ENCODE data around the gene BEND5.
A peak's percentile ranks its signal among the peaks of the same experiment; 100 is the strongest.

BEND5 gene

GRCh38 chr1:48775831-48776392 is 779 bp downstream of the BEND5 start:
- DNase-seq (ENCODE audit: low read depth, low spot score), result no peak

DNA sequence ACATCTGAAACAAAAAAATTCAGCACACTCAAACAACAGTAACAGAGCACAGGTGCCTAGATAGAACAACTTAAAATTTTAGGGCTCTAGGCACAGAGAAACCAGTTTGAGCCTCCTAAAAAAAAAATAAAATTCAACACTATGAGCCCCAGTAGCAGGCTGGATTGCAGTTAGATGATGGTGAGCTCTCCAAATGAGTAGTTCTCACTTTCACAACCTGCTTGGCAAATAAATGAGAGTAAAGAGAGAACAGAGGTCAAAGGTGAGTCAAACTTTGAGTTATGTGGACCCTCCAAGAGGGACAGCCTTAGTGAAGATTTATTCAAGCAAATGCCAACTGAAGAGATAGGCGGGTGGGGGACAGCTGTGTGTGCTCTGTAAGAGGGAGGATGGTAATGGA is 3.6 kb downstream of the BEND5 start:
- Histone ChIP-seq H3K9me3 (ENCODE audit: low read depth, low read length) (no peaks in the 10 kb centered on the region), H3K27ac (no peak overlapping the region)

More at GRCh38 chr1:48775831-48776392, 779 bp downstream of the BEND5 start:
- H3K4me3 ChIP-seq, result peak overlapping the region; percentile 86
- no peak overlapping the region for H3K27ac ChIP-seq
- peaks cover 8% of the 10 kb centered on the region for H3K36me3 ChIP-seq (ENCODE audit: insufficient read depth, low read length)
- peak overlapping the region; percentile 73 for H3K9ac ChIP-seq (ENCODE audit: insufficient read length)
- H3K9me3 ChIP-seq (ENCODE audit: low read depth, low read length), result no peaks in the 10 kb centered on the region
- TF ChIP-seq EZH2 (IDR thresholded peaks at IDR 0.05), result no peak
- TF ChIP-seq POLR2AphosphoS5 (IDR thresholded peaks at IDR 0.05; ENCODE audit: borderline replicate concordance, low read depth, low read length), result no peak
- no peak for TF ChIP-seq FOXP2 (optimal IDR thresholded peaks at IDR 0.05; ENCODE audit: control extremely low read depth, extremely low read length, insufficient read depth)

GRCh38 chr1:48772211-48772610 is 4.5 kb downstream of the BEND5 start:
- Histone ChIP-seq H3K9ac (ENCODE audit: insufficient read length) (no peak overlapping the region), H3K27ac (no peak overlapping the region), H3K9me3 (ENCODE audit: low read depth, low read length) (no peaks in the 10 kb centered on the region), H3K36me3 (ENCODE audit: insufficient read depth, low read length) (peaks cover 8% of the 10 kb centered on the region), H3K4me3 (no peak overlapping the region)
- TF ChIP-seq EZH2 (IDR thresholded peaks at IDR 0.05) (no peak), FOXP2 (optimal IDR thresholded peaks at IDR 0.05; ENCODE audit: control extremely low read depth, extremely low read length, insufficient read depth) (no peak), POLR2AphosphoS5 (IDR thresholded peaks at IDR 0.05; ENCODE audit: borderline replicate concordance, low read depth, low read length) (no peak)
- no peak for DNase-seq (ENCODE audit: low read depth, low spot score)

More for the DNA sequence above, 3.6 kb downstream of the BEND5 start:
- no peak overlapping the region for H3K9ac ChIP-seq (ENCODE audit: insufficient read length)
- no peak overlapping the region for H3K4me3 ChIP-seq
- no peak for TF ChIP-seq FOXP2 (optimal IDR thresholded peaks at IDR 0.05; ENCODE audit: control extremely low read depth, extremely low read length, insufficient read depth)
- no peak for TF ChIP-seq EZH2 (IDR thresholded peaks at IDR 0.05)
- TF ChIP-seq POLR2AphosphoS5 (IDR thresholded peaks at IDR 0.05; ENCODE audit: borderline replicate concordance, low read depth, low read length), result no peak
- DNase-seq (ENCODE audit: low read depth, low spot score), result no peak
- H3K36me3 ChIP-seq (ENCODE audit: insufficient read depth, low read length), result peaks cover 8% of the 10 kb centered on the region

GRCh38 chr1:48771561-48771960 is 5.1 kb downstream of the BEND5 start:
- Histone ChIP-seq H3K4me3 (no peak overlapping the region), H3K9me3 (ENCODE audit: low read depth, low read length) (no peaks in the 10 kb centered on the region), H3K27ac (no peak overlapping the region), H3K36me3 (ENCODE audit: insufficient read depth, low read length) (peaks cover 11% of the 10 kb centered on the region), H3K9ac (ENCODE audit: insufficient read length) (no peak overlapping the region)
- no peak for DNase-seq (ENCODE audit: low read depth, low spot score)
- TF ChIP-seq EZH2 (IDR thresholded peaks at IDR 0.05) (no peak), POLR2AphosphoS5 (IDR thresholded peaks at IDR 0.05; ENCODE audit: borderline replicate concordance, low read depth, low read length) (no peak), FOXP2 (optimal IDR thresholded peaks at IDR 0.05; ENCODE audit: control extremely low read depth, extremely low read length, insufficient read depth) (no peak)

DNA sequence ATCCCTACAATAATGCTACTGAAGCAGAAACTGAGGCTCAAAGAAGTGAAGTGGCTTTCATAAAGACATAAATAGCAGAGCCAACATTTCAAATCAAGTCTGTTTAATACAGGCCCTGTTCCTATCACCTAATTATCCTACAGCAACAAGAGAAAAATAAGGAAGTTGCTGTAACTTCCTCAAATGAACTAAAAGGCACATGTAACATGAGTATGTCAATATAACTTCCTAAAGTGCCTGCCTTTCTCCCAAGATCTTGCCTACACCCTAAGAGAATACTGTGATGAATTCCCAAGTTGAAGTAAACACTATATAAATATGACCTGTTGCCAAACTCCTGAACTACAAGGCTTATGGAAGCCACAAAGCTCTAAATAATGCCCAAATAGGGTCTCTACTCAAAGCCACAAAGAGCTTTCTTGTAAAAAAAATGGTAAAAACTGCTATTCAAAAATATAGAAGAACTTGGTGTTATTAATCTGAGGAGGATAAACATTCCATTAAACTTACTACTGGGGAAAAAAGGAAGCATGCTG is 8.6 kb downstream of the BEND5 start:
- no peak overlapping the region for H3K4me3 ChIP-seq
- H3K36me3 ChIP-seq (ENCODE audit: insufficient read depth, low read length), result peaks cover 19% of the 10 kb centered on the region

DNA sequence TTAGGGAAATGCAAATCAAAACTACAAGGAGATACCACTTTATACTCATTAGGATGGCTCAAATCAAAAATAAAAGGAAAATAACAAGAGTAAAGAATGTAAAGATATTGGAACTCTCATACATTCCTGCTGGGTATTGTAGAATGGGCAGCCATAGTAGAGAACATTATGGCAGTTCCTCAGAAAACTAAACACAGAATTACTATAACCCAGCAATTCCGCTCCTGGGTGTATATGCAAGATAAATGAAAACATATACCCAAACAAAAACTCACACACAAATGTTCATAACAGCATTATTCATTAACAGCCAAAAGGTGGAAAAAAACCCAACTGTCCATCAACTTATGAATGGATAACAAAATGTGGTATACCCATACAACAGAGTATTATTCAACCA is 11.4 kb downstream of the BEND5 start:
- Histone ChIP-seq H3K36me3 (ENCODE audit: insufficient read depth, low read length) (peaks cover 16% of the 10 kb centered on the region), H3K9me3 (ENCODE audit: low read depth, low read length) (no peaks in the 10 kb centered on the region), H3K4me3 (no peak overlapping the region), H3K9ac (ENCODE audit: insufficient read length) (no peak overlapping the region), H3K27ac (no peak overlapping the region)
- TF ChIP-seq POLR2AphosphoS5 (IDR thresholded peaks at IDR 0.05; ENCODE audit: borderline replicate concordance, low read depth, low read length) (no peak), EZH2 (IDR thresholded peaks at IDR 0.05) (no peak), FOXP2 (optimal IDR thresholded peaks at IDR 0.05; ENCODE audit: control extremely low read depth, extremely low read length, insufficient read depth) (no peak)
- DNase-seq (ENCODE audit: low read depth, low spot score), result no peak

More for the DNA sequence above, 8.6 kb downstream of the BEND5 start:
- no peak for TF ChIP-seq POLR2AphosphoS5 (IDR thresholded peaks at IDR 0.05; ENCODE audit: borderline replicate concordance, low read depth, low read length)
- no peak for TF ChIP-seq FOXP2 (optimal IDR thresholded peaks at IDR 0.05; ENCODE audit: control extremely low read depth, extremely low read length, insufficient read depth)
- no peak for TF ChIP-seq EZH2 (IDR thresholded peaks at IDR 0.05)
- DNase-seq (ENCODE audit: low read depth, low spot score), result no peak
- Histone ChIP-seq H3K27ac (no peak overlapping the region), H3K9me3 (ENCODE audit: low read depth, low read length) (no peaks in the 10 kb centered on the region), H3K9ac (ENCODE audit: insufficient read length) (no peak overlapping the region)

DNA sequence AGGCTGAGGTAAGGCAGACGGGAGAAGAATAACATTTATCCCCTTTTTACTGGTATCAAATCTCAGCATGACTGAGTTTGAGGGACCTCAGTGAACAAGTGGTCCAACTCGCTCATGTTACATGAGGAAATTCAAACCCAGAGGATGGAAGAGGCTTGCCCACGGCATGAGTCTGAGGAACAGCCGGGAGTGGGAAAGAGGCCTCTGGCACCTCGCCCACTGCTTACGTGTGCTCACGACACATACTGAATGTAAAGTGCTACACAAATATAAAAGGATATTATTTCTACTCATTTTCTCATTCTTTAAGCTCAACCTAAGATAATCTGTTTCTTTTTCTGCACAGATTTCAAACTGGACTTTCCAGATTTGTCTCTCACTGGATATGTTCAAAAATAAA is 14.7 kb downstream of the BEND5 start:
- no peak for TF ChIP-seq EZH2 (IDR thresholded peaks at IDR 0.05)
- TF ChIP-seq FOXP2 (optimal IDR thresholded peaks at IDR 0.05; ENCODE audit: control extremely low read depth, extremely low read length, insufficient read depth), result no peak
- TF ChIP-seq POLR2AphosphoS5 (IDR thresholded peaks at IDR 0.05; ENCODE audit: borderline replicate concordance, low read depth, low read length), result no peak
- Histone ChIP-seq H3K27ac (no peak overlapping the region), H3K9ac (ENCODE audit: insufficient read length) (no peak overlapping the region), H3K9me3 (ENCODE audit: low read depth, low read length) (no peaks in the 10 kb centered on the region), H3K36me3 (ENCODE audit: insufficient read depth, low read length) (peaks cover 28% of the 10 kb centered on the region), H3K4me3 (no peak overlapping the region)
- no peak for DNase-seq (ENCODE audit: low read depth, low spot score)

DNA sequence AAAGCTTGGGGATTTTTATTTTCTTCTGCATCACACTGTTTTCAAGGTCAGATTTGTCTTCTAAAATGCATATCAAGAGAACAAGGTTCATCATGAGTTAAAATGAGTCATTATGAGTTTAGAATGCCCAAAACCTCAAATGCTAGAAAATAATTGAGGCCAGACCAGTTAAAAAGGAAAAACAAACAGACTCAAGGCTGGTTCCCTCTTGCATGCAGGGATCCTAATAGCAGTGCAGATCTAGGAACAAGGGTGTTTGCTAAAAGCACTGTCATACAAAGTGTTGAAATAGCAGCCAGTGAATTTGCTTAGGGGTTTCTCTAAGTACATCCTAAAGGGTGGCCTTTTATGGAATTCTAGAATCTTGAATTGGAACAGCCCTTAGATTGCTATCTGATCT is 15.3 kb downstream of the BEND5 start:
- Histone ChIP-seq H3K4me3 (no peak overlapping the region), H3K9me3 (ENCODE audit: low read depth, low read length) (no peaks in the 10 kb centered on the region), H3K36me3 (ENCODE audit: insufficient read depth, low read length) (peaks cover 23% of the 10 kb centered on the region), H3K9ac (ENCODE audit: insufficient read length) (no peak overlapping the region), H3K27ac (no peak overlapping the region)
- TF ChIP-seq EZH2 (IDR thresholded peaks at IDR 0.05), result no peak
- no peak for TF ChIP-seq FOXP2 (optimal IDR thresholded peaks at IDR 0.05; ENCODE audit: control extremely low read depth, extremely low read length, insufficient read depth)
- no peak for TF ChIP-seq POLR2AphosphoS5 (IDR thresholded peaks at IDR 0.05; ENCODE audit: borderline replicate concordance, low read depth, low read length)
- DNase-seq (ENCODE audit: low read depth, low spot score), result no peak

All from SK-N-MC (cell line).